GM19099 (cell line): ENCODE results near the gene OMG.

Experiments
- POLR2A ChIP-seq: IDR thresholded peaks from 3 replicates; pipeline ENCODE4 v1.6.1; 2011; ENCODE audit warnings: low read depth; ENCODE audit not compliant: insufficient read length; ENCODE audit errors: extremely low read depth

The OMG gene

DNA sequence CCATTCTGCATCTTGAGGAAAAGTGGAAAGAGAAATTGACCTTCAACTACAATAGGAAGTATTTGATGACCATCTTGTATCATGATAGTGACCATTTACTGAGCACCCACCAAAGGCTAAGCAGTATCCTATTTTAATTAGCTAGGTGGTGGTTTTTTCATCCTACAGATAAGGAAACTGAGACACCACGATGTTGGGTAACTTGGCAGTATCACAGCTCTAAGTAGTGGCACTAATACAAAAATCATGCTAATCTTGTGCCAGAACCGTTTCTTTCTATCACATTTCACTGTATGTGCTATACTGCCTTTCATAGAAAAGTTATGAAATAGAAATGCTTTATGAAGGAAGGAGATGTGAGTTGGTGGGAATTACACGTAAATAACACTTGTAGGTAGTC lies 14.5 kb upstream of the OMG start:
- TF ChIP-seq POLR2A, result no peak

DNA sequence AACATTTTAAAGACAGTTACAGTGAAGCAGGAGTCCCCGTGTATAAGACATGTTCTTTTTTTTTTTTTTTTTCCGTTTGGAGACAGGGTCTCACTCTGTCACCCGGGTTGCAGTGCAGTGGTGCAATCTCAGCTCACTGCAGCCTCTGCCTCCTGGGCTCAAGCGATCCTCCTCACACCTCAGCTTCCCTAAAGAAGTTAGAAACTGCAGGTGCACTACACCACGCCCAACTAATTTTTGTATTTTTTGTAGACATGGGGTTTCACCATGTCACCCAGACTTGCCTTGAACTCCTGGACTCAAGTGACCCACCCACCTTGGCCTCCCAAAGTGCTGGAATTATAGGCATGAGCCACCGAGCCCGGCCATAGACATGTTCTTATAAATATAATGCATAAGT lies 13.8 kb upstream of the OMG start:
- peak; percentile 42 for TF ChIP-seq POLR2A

DNA sequence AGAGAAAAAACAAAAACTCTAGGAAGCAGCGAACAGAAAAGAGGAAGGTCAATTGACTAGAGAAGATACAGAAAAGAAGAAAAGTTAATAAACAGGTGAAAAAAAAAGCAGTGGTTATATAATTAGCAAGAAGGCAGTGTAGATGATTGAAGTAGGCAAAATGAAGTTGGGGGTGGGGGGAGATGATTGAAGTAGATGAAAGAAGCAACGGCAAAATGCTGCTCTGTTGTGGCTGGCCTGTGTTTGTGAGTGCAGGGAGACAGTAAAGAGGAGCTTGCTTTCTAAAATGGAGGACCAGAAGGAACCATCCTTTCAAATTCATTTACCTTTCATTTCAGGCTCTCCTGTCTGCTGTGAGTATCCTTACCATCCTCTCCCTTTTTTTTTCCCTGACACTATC lies 13.2 kb upstream of the OMG start:
- no peak for TF ChIP-seq POLR2A

DNA sequence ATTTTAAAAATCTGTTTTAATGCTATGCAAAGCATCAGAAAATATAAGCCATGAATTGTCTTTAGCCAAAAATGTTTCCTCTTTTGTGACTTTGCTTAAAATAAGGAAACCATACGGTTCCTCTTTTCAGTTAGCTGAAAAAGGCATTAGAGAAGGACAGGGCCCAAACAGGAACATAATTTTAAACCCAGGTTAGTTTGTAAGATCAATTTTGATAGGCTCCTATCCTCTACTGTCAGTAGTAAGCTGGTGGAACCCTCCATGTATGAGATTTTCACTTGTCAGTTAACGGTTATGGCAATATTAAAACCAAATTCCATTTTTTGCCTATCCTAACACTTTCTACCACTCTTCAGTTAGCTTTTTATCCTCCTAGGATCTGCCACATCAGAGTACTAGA lies 12.5 kb upstream of the OMG start:
- peak; percentile 49 for TF ChIP-seq POLR2A

DNA sequence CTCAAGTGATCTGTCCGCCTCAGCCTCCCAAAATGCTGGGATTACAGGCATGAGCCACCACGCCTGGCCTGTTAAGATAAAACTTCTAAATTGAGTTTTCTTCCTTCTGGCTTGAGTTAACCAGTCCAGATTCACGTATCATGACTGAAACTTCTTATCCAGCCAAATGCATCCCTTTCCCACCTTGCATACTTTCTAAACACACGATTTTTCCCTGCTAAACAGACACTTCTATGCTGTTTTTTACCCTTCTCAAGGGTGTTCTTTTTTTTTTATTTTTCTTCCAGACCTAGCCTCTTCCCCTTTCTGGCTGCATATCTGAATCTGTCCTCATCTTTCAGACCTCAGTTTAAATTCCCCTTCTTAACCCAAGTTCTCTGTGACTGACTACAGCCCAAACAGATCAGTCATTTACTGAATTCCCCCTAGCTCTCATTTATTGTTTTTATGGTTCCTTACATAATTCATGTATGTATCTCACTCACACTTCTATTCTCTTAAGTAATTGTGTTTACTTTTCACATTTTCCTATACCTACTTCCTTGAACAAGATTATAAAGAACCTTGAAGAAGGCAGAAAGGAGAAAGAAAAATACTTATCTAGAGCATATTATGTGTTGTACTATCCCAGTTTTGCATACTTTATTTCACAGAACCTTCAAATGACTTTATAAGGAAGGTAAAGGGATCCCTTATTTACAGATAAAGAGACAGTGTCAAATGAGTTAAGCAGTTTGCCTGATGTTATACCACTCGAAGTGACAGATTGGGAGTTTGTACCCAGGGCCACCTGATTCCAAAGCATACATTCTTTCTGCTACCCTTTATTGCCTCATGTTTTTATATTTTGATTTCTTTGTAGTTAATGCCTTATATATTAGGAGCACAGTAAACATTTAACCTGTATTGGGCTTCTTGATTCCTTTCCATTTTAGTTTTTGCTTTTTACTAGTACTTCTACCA lies 11.6 kb upstream of the OMG start:
- no peak for TF ChIP-seq POLR2A

DNA sequence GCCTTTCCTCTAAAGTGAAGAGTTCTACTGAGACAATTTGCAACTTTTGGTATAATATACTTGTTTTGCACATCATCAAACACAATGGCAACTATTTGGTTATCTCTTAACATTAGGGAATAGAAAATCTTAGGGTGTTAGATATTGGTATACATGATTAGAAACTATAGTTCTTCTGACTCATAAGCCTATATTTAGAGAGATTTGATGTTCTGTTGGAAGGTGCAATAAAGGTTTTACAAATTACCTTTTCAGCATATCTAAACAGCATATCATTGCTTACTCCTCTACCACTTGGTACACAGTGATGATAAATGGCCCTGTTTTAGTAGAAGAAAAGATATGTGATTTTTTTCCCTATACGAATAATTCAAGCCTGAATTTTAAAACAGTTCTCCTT lies 10.6 kb upstream of the OMG start:
- no peak for TF ChIP-seq POLR2A

DNA sequence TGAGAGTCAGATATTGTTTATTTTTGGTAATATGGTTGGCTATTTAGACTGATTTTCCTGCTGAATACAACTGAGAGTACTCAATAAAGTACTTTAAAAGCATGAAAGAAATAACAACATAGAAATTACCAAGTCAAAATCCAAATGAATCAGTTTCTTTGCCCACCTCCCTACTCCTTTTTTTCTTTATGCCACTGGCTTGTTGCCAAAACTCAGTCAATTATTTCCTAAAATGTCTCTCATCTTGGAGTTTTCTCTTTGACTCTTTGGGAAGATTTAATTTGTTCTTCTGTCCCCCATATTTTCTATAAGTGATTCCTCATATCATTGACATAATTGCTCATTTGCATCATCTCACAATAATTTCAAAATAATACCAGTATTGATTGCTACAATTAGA lies 2.6 kb upstream of the OMG start:
- TF ChIP-seq POLR2A, result no peak

DNA sequence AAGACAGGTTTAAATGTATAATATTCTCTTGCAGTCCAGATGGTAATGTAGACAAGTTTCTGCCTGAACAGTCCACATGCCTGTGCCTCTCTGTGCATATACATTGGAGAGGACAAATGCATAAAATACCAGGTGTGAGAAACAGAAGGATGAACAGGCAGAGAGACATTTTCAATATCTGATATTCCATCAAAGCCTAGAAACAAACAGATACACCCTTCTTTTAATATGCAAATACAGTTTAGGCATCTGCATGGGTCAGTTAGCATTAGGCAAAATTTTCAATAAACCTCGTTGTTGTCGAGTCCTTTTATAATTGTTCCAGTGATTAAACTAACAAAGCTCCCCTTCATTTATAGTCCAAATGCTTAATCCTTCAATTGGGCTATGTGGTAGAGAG lies 897 bp downstream of the OMG start:
- no peak for TF ChIP-seq POLR2A

DNA sequence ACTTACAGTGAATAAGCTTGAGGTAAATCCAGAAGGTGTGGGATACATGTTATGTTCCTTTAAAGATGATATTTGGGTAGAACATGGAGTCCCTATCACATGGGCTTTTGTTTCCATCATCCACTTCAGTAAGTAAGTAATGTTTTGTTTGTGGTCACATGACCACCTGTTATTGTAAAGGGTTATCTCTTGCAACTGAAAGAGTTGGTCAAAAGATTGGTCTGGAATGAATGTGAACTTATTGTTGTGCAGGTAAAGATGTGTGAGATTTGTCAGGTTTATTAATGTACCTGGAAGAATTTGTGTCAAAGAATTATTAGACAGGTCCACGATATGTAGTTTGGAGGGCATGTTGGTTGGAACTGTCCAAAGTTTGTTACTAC lies 1.6 kb downstream of the OMG start:
- TF ChIP-seq POLR2A, result no peak

DNA sequence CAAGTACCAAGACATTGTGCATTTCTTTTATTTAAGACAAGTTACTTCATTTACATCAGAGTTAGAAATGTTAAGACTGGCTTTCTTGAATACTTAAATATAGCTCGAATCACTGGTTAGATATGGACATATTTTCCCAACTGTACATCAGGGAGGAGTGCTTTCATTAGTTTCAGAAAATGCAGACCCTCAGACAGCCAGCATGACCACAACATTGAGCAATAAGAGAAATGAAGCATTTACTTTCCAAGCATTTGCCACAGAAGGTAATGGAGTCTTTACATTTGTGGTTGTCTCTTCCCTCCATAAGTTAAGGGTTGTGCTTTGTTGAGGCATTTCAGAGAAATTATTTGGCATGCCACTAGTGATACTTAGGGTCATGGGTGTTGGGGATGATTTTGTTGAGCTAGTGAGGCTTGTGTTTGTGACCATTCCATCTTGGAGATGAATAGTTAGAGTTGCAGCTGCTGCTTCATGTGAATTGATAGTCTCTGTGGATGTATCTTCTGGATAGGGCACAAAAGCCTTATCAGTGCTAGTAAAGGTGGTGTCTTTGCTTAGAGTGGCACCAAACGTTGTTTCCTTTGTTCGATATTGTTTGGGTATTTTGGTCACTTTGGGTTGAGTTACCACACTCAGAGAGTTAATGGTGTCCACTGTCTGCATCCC lies 2.1 kb downstream of the OMG start:
- TF ChIP-seq POLR2A, result no peak

DNA sequence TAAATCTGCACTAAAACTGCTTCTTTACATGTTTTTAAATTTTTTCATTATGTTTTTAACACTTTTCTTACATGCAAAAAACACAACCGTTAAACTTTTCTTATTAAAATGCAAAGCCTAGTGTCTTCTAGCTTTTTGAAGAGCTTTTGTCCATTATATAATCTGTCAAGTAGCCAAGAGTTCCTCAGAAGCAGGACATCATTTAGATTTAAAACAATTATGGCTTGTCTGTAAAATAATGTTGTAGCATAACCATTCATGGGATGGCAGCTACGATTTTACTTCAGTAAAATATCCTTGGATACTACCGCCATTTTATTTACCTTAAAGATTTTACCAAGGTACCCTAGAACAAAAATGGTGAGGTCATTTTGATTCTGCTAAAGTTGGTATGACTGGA lies 2.8 kb downstream of the OMG start:
- TF ChIP-seq POLR2A, result no peak

DNA sequence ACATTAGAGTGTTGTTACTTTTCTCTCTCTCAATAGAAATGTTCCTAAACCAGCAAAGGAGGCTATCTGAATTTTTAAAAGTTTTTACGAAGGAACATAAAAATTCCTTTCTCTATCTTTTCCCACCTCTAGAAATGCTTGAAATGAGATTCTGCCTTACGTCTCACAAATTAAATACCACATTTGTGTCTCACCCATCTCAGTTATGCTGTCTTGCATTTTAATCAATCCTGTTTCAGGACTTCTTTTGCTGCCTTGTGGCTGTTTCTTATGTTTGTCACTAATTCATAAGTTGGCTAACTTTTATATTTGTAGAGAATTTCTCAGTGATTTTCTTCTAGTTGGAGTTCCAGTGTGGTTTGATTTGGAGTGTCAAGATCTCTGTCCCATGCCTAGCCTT lies 3.5 kb downstream of the OMG start:
- no peak for TF ChIP-seq POLR2A

DNA sequence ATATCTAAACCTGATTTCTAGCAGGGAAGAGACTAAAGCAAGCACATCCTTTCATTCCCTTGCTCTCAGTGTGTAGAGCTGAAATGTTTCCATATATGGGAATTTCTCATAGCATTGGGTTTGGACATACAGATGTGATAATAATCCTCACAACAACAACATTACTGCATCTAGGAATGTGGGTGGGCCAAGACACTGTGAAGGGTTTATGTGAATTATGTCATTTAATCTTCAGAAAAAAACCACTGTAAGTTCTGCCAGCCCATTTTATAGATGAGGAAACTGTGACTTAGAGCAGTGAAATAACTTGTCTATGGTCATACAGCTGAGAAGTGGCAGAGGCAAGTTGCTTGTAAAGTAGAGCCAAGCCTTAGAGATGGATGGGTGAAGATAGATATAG lies 5.2 kb downstream of the OMG start:
- no peak for TF ChIP-seq POLR2A

DNA sequence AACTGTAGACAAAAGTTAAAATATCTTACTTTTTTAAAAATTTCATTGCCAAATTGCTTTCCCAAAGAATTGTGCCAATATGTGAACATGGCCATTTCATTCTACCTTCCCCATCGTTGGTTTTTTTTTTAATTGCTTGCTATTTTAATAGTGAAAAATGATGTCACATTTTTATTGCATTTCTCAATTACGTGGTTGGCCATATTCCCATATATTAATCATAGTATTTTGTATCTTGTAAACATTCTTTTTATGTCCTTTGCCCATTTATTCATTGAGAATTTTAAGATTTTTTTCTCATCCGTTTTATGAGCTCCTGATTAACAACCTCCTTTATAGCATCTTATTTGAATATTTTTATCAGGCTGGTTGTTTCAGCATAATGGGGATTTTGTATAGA lies 7.2 kb downstream of the OMG start:
- TF ChIP-seq POLR2A, result no peak

DNA sequence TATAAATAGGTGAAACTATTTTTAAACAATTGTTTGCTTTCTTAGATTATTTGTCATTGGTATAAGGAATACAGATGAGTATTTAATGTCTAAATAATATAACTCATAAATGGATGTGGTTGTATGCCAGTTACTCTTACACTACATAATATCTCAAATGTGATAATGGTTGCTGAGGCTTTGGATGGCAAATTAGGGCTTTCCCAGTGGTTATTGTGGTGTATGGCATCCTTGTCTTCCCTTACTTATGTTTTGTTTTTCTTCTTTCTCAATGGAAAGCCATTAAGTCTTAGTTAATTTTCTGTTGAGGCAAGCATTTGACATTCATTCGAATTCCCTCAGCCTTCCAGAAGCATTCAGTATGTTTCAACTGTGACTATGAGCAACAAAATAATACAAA lies 10.5 kb downstream of the OMG start:
- no peak for TF ChIP-seq POLR2A

DNA sequence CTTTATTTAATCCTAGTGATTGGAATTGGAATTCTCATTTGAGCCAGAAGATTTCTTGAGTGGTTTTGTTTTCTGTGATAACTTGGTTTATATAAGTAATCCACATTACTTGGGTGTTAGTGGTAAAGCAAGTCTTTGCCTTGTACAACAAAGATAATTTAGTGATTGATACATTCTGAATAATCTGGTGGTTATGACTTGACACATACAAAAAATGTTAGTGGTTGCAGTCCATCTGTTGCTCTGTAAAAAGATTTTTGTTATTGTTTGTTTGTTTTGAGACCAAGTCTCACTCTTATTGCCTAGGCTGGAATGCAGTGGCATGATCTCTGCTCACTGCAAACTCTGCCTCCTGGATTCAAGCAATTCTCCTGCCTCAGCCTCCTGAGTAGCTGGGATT lies 13.2 kb downstream of the OMG start:
- TF ChIP-seq POLR2A, result no peak
